DND-41 (cell line): Measurements from ENCODE around the gene JMJD8.

Experiments used
- CTCF ChIP-seq: IDR thresholded peaks from 2 replicates; pipeline ENCODE4 v1.5.1; 2012; ENCODE audit warnings: borderline replicate concordance, low read length, moderate library complexity, mild to moderate bottlenecking; ENCODE audit not compliant: poor library complexity, severe bottlenecking; ENCODE audit errors: extremely low read depth
- EZH2 ChIP-seq: IDR thresholded peaks from 3 replicates; pipeline ENCODE4 v1.6.1; 2012; ENCODE audit warnings: borderline replicate concordance, low read depth, mild to moderate bottlenecking, moderate library complexity, low read length, inconsistent platforms; ENCODE audit not compliant: severe bottlenecking

- no peak for TF ChIP-seq CTCF
- TF ChIP-seq EZH2, result no peak
Measured at GRCh38 chr16:704552-705380, 20.6 kb upstream of the JMJD8 start.
